Activated CD4-positive, alpha-beta T cell treated with anti-CD3 and anti-CD28 coated beads, Interleukin-2, Interleukin-4, amounts not matched to agents 100 ng/mL and 50 ng/mL, durations not matched to agents 16 hours and 8 hours (primary cell): Measurements from ENCODE around the gene CYTH3.
A peak's percentile ranks its signal among the peaks of the same experiment; 100 is the strongest.
"Not testable (repeated sequence)": the region's sequence is repeated elsewhere in the genome, so short reads cannot be mapped to it uniquely, and the experiment has no call there.

Source experiments
- DNase-seq: peaks from one replicate; pipeline ENCODE4 v3.0.0-alpha.2; 2020; ENCODE audit warnings: low spot score

Gene CYTH3

DNA sequence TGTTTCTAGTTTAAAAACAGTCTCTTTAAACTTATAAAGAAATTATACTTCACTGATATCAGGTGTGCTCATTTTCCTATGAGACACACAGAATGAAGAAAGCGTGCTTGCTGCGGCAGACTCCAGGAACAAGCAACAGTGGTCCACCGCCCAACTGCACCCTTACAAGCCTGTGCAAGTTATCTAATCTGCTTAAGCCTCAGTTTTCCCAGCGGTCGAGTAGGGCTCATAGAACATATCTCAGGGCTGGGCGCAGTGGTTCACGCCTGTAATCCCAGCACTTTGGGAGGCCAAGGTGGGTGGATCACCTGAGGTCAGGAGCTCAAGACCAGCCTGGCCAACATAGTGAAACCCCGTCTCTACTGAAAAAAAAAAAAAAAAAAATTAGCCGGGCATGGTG is 43.1 kb downstream of the CYTH3 start:
- not testable (repeated sequence) for DNase-seq

DNA sequence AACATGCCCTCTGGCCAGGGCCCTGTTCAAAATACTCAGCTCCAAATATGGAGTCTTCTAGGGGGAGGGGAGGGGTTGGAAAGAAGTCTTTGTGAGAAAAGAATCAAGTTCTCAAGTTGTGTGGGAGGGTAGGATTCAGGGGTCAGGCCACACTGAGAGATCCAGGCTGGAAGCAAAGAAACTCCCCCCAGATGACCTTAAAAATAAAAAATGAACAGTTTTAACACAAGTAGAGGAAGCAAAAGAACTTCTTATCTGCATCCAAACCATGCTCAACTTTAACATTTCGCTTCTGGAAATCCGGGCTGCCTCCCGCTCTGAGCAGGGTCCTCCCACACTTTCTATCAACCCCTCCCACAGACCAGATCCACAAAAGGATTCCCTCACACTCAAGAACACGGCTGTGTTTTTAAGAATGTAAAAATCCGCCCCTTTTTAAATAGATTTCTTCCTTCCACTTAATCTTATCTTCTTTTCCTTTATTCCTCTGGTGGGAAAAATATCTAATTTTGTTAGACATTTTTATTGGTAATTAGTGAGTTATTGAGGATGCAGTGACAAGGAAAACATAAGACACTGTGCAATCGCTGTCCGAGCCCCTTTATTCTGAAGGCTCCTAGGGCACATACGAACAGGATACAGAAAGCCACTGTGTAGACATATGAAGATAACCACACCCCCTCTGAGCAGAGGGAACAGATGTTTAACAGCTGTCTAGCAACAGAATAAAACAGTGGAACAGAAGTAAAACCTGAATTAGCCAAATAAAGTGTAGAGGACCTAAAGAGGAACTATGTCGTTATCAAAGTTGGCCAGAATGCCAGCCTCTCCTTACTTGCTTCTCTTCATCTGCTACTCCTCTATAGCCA is 43.8 kb downstream of the CYTH3 start:
- DNase-seq = no peak

DNA sequence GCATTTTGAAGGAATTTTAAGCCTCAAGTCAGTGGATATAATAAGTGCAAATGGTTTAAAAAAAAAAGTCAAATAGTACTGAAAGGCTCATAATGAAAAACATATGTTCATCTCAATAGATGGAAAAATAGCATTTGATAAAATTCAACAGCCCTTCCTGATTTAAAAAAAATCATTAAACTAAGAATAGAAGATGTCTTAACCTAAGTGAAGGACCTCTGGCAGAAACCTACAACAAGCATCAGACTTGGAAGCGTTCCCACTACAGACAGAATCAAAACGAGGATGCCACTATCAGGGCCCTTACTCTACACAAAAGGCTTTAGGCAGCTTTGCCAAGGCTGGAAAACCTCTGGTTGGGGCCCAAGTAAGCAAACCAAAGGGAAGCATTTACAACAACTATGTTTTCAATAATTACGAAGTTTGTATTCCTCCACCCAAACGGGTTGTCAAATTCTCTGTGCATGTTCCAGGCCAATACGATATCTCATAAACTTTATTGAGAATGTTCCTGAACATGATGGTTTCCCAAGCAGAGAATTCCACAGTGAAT is 45.1 kb downstream of the CYTH3 start:
- DNase-seq = no peak

DNA sequence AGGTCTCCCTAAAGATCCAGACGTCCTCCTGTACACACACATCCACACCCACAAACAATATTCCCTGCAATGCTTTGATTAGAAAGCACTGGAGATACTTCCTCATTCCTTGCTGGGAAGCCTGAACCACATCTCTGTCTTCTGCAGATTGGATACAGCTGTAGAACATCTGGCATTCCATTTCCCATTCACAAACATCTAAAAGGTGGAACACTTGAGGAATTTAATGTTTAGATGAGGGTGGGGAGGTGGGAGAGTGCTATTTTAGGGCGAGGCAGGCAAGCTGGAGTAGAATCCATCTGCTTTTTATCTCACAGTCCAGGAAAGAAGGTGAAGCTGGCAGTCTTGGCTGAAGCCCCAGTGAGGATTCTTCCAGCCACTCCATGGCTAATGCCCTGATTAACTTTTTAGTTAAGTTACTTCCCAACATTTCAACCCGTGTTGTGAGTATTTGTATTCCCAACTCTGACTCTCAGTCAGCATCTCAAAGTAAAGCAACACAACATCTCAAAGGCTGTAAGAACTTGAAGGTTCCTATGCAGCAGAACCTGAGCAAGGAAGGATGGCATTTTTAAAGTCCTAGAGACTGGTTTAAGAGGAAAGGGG is 46.1 kb downstream of the CYTH3 start:
- DNase-seq = no peak

DNA sequence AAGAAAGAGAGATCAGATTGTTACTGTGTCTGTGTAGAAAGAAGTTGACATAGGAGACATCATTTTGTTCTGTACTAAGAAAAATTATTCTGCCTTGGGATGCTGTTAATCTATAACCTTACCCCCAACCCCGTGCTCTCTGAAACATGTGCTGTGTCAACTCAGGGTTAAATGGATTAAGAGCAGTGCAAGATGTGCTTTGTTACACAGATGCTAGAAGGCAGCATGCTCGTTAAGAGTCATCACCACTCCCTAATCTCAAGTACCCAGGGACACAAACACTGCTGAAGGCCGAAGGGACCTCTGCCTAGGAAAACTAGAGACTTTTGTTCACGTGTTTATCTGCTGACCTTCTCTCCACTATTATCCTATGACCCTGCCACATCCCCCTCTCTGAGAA is 49.0 kb downstream of the CYTH3 start:
- DNase-seq = not testable (repeated sequence)

DNA sequence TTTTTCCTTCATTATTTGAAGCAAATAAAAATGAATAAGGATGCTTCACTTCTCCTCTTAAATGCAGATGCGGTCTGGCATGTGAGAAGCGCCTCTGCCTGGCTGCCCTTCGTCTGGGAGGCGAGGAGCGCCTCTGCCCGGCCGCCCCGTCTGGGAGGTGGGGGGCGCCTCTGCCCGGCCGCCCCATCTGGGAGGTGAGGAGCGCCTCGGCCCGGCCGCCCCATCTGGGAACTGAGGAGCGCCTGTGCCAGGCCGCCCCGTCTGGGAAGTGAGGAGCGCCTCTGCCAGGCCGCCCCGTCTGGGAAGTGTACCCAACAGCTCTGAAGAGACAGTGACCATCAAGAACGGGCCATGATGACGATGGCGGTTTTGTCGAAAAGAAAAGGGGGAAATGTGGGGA is 49.4 kb downstream of the CYTH3 start:
- not testable (repeated sequence) for DNase-seq

DNA sequence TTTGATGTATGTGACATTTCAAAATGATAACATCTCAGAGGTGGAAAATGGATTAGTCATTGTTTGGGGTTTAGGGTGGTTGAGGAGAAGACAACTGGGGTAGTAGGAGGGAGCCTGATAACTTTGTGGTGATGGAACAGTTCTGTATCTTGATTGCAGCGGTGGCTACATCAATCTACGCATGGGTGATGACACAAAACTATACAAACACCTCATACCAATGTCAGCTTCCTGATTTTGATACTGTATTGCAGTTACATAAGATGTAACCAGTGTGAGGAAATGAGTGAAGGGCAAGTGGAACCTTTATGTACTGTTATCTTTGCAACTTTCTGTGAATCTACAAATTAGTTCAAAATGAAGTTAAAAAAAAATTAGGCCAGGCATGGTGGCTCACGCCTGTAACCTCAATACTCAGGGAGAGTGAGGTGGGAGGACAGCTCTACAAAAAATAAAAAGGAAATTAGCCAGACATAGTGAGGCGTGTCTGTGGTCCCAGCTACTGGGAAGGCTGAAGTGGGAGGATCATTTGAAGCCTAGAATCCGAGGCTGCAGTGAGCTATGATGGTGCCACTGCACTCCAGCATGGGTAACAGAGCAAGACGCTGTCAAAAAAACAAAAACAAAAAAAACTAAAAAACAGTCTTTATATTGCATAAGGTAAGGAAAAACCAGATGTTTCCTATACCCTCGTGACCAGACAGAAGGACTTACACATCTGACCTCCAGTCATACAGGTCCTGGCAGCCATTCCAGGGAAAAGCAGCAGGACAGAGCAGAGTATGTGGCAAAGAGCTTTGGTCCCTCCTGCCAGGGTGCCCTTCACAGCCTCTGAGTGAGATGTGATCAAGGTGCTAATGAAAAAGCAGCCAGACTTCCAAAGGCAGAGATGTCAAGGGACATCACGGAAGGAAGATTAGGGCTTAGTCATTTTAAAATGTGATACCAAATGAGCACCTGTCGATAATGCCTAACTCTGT is 50.8 kb downstream of the CYTH3 start:
- DNase-seq = peak; percentile 84

DNA sequence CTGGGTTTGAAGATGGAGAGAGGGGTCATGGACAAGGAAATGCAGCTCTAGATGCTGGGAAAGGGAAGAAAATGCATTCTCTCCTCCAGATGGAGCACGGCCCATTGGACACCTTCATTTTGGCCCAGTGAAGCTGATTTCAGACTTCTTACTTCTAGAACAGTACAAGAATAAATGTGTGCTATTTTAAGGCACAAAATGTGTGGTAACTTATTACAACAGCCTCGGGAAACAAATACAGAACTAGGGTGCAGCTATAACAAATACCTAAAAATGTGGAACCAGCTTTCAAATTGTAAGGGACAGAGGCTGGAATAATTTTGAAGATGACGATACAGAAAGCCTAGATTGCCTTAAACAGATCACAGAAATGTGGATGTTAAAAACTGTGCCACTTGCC is 54.1 kb downstream of the CYTH3 start:
- DNase-seq = no peak

DNA sequence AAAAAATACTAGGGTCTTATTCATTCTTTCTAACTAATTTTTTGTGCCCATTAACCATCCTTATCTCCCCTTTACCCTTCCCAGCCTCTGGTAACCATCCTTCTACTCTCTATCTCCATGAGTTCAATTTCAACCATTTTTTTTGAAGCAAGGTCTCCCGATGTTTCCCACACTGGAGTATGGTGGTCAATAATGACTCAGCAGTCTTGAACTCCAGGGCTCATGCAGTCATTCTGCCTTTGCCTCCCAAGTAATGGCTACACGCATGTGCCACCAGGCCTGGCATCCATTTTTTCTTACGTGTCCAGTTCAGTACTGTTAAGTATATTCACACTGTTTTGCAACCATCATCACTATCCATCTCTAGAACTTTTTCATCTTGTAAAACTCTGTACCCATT is 60.4 kb downstream of the CYTH3 start:
- no peak for DNase-seq

DNA sequence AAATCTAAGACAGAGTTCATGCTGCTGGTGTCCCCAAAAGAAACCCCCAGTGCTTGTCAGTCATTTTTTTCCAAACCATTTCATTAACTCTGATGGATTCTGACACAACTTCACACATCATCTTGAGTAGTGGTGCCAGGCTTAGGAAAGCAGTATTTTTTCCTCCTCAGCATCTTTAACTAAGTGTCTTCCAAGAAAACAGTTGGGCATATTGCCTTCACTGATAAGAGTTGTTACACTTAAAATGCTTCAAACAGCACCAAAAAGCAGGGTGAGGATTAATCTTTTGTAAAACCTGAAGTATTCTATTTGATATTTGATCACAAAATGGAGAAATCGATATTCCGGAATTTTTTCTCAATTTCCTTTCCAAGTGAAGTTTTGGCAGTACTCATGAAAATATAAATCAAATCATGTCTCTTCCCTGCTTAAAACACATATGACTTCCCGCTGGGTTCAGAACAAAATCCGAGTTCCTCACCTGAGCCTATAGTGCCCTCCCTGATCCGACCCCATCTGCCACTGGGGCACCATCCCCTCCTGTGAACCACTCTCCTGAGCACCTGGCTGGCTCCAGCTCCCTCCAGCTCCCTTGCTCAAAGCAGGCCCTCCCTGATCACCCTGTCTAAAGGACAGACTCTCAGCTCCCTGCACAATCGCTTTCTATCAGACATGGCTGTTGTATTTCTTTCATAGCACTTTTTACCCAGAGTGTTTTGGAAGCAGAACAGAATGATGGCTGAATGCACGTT is 61.6 kb downstream of the CYTH3 start:
- no peak for DNase-seq

DNA sequence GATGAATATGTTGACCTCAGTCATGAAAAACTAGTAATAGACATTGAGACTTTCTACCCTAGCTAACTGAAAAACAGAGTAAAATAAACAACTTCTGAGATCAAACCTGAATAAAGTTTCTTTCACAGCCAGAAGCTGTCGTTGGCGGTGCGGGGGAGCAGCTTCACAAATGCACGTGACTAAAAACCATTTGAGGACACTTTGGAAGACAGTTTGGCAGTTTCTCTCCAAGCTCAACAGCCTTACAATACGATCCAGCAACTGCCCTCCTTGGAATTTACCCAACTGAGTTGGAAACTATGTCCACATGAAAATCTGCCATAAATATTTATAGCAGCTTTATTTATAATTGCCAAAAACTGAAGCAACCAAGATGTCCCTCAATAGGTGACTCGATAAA is 63.1 kb downstream of the CYTH3 start:
- DNase-seq = no peak

DNA sequence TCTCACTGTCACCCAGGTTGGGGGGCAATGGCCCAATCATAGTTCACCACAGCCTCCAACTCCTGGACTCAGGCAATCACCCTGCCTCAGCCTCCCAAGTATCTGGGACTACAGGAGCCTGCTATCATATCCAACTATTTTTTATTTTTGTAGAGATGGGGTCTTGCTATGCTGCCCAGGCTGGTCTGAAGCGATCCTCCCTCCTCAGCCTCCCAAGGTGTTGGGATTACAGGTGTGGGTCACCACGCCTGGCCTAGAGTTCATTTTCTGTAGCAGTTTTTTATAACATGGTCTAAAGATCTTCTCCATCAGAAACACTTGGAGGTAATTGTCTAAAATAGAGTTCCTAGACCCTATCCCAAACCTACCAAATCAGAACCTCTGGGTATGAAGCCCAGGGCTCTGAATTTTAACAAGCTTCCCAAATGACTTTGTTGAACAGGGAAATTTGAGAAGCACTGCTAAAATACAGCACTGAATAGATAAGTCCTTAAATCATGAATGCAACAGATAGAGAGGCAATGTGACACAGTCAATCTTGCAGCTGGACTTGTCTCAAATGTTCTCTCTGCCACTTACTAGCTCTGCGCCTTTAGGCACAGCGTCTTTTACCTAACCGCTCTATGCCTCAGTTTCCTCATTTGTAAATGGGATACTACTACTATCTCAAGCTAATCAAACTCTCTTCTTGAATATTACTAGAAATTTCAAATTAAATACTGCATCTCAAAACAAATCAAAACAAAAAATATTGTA is 63.7 kb downstream of the CYTH3 start:
- DNase-seq = no peak

DNA sequence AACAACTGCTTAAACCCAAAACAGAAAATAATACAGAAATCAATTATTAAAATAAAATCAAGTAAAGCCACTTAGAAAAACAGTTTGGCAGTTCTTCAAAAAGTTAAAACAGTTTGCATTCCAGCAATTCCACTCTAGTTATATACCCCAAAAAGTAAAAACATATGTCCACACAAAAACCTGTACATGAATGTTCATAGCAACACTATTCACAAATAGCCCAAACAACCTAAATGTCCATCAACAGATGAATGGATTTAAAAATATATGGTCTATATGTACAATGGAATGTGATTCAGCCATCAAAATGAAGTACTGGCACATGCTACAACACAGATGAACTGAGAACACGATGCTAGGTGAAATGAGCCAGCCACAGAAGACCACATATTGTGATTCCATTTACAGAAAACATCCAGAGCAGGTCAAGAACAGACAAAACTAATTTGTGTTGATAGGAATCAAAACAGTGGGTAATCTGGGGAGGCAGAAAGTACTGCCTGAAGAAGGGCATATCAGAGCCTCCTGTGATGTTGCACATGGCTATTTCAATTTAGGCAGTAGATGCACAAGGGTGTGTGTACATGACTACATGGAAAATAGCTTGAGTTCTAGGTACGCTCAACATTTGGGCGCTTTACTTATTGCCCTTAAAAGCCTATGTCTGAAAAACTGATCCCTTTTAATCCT is 66.3 kb downstream of the CYTH3 start:
- no peak for DNase-seq

DNA sequence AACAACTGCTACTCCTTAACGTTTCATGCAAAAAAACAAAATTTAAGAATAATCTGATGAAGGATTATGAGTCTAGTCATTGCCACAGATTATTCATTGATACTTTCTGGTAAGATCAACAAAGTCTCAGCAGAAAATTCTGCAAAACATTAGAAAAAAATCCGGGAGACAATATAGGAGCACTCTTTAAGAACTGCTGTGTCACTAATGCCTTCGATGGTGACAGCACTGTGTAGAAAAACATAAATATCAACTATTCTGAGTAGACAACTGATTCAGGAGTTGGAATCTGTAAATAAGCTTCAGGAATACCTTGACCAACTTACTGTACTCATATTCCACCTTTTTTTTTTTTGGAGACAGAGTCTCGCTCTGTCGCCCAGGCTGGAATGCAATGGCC is 69.0 kb downstream of the CYTH3 start:
- no peak for DNase-seq

DNA sequence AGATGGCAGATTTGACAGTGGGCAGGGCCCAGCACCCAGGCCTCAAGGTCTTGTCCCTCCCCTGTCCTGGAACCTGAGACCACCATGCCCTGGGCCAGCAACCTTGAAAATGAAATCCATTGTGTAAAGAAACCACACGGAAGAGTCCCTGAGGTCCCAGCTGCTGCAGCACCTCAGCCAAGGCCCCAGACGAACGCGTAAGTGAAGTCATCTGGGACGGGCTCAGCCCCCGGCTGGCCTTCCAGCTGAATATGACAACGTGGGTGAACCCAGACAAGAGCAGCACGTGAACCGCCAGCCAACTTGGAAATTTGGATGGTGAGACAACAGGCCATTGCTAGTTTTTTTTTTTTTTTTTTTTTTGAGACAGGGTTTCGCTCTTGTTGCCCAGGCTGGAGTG is 70.3 kb downstream of the CYTH3 start:
- no peak for DNase-seq

DNA sequence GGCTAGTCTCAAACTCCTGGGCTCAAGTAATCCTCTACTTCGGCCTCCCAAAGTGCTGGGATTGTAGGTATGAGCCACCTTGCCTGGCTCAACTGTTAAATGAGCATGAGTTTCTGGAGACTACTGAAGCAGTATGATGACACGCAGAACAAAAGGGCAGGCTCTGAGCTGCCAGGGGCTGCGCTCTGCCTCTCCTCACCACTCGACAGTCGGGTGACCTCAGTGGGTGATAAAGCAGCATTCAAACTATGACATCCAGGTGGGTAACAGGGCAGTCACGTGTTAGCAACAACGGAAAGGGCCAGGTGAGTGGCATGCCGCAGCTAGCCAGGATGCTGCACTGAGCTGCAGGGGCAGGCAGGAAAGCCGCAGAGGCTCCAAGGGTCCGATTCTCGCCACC is 71.5 kb downstream of the CYTH3 start:
- DNase-seq = no peak

DNA sequence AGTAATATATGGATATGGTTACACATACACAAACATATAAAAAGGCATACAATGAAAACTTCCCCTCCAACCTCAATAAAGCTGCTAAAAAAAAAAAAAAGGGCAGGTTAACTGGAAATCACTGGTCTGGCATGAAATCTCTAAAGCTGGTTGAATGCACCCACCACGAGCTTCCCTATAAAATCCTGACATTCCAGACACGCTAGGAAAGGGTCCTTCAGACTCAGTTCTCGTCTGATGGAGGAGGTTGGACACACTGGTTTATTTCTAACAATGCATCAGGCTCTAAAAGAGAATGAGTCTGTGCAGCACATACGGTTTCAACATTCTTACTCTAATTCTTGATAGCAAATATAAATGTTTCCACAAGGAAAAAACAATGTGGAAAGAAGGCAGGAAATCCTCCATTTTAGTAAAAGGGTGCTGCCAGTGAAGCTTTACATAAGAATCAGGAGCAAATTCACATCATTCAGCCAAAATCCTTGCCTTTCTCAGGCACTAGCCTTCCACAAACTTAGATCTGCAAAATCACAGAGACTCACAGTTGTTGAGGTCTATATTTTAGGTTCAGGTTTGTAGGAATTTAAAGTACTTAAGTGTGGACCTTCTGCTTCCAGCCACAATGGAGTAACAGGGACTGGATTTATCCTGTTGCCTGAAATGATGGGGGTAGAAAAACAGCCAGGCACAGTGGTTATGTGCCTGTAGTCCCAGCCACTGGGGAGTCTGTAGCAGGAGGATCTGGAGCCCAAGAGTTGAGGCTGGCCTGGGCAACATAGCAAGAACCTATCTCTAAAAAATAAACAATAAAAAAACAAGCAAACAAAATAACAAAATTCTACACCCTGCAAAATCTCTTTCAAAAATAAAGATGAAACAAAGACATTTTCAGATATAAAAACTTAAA is 73.5 kb downstream of the CYTH3 start:
- no peak for DNase-seq

DNA sequence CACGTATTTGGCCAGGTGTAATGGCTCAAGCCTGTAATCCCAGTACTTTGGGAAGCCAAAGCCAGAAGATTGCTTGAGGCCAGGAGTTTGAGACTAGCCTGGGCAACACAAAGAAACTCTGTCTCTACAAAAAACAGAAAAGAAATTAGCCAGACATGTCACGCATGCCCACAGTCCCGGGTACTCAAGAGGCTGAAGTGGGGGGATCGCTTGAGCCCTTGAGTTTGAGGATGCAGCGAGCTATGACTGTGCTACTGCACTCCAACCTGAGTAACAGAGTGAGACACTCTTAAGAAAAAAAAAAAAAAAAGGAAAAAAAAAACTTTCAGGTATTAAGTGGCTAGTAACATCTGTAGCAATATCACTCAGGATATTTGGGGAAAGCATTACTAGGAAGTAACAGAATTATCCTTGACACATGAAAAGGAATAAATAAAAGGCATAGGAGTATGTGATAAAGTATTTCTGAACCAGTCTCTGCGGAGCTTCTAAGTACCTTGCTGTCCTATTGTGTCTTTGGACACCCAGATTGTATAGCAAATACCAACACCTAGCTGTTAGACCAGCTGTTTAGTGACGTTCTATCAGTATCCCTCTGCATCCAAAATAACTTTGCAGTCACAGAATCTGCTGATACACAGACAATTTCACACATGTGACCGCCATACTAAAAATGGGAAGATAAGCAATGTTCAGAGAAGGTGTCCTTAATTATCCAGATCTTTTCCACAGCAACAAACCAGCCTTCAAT is 74.4 kb downstream of the CYTH3 start:
- no peak for DNase-seq
